GM18517 (cell line): Measurements from ENCODE around the gene IQGAP3.

Experiments
- ATAC-seq: cut with Tn5 transposase; IDR thresholded peaks from one replicate; pipeline ENCODE4 v1.9.1; 2021; ENCODE audit warnings: mild to moderate bottlenecking, moderate library complexity; ENCODE audit not compliant: unreplicated experiment

The IQGAP3 gene

DNA sequence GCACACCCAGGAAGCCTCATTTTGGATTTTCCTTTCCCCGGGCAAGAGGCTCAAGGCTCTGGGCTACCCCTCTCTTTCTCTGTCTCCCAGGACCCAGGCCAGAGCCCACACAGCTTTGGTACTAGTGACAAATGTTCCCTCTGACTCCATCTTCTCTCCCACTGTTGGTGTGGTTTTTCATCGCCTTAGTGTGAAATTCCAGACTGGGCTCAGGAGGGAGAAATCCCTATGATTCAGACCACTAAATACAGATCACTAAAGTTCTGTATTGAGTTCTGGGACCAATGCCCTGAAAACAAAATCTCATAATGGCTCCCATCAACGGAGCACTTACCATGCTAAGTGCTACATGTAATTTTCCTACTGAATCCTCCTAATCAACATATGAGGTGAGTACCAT, 26.1 kb downstream of the IQGAP3 start:
- no peak for ATAC-seq

DNA sequence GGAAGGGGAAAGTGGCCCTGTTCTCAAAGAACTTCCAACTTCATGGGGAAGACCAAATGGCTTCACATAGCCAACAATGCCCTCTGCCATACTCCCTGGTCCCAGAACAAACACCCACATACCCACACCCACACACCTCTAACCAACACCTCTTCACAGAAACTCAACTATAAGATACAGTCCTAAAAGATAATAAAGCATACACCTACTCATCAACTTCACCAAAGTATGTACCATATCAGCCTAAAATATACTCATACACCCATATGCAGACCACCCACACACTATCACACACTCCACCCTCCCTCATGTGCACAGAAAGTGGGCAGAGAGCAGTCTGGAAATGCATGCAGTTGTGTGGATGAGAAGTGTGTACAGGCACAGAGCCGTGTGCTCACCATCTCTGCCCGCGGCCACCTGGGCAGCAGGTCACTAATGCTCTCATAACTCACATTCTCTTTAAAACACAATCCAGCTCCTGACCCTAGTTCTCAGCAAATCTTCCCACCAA, 27.7 kb downstream of the IQGAP3 start:
- no peak for ATAC-seq

DNA sequence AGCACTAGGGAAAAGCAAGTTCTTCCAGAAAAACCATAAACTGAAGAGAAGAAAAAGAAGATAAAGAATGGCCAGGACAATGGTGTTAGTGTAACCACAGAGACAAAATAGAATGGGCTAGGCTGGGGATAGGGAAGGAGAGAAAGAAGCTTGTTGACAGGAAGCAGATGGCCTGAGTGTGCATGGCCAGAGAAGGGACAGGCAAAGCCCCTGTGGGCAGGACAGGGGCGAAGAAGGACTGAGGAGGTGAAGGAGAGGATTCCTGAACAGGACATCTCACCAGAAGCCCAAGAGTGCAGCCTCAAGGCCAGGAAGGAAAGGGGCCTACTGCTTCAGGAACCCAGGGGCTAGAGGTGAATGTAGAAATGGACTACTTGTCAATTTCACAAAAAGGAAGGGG, 29.3 kb downstream of the IQGAP3 start:
- no peak for ATAC-seq

DNA sequence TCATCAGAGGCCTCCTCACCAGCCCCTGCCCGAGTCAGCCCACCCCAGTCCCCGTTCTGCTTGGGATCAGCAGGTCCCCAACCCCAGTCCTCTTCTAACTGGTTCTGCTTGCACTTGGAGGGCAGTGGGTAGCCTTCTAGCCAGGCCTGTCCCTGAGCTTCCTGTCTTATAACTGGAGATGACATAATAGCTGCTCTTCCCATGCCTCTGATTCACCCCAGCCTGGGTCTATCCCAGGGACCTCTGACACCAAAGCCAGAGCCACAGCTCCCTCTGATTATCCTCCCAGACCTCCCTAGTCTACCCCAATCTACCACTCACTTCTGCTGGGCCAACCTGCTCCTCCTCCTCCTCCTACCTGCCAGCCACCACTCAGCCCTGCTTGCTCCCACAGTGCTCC, 31.4 kb downstream of the IQGAP3 start:
- ATAC-seq: no peak

DNA sequence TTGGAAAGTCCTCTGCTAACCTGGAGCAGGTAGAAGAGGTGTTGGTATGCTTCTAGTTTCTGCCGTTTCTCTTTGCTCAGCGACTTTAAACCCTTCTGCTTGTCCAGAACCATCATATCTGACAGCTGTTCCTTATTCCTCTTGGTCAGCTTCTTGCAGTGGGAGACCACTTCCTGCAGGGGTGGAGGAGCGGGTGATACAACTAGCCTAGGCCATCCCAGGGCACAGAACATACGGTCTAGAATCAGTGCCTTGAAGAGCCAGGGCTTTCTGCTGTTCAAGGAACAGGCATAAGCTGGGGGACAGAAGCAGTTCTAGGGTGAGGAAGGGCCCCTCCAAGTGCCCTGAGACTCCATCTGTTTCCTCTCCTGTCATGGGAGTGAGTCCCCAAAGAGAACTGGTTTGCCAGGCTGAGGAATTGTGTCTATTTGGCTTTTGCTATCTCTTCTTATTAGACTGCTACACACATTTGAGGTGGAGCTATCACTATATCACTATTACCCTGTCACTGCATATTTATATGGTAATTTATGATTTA, 32.5 kb downstream of the IQGAP3 start:
- no peak for ATAC-seq

DNA sequence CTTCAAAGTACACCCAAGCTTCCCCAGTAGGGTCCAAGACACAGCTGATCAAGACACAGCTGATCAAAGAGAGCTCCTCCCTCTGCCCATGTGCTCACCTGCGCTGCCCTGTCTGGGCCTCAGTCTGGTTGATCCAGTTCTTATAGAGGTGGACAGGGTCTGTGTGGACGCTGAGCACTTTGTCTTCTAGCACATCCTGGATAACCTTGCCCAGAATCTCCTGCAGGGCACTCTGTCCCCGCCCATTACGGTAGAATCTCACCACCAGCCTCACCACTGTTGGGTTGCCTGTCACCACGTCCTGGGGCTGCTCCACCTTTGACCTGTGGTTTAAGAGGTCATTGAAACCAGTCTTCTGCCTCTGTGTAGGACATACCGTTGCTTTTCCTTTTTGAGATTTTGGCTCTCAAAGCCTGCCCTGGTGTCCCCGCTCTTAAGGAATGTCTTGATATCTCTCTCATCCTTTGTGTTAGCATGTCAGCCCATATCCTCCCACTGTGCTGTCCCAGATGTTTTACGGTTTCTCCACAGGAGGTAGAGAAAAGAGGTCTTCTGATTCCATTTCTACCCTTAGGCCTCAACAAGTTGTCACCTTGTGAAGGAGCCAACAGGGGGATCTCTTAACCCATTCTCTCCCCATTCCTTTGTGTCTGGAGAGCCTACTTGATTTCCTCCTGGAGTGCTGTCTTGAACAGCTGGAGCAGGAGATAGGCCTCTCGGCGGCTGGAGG, 33.5 kb downstream of the IQGAP3 start:
- ATAC-seq: no peak

DNA sequence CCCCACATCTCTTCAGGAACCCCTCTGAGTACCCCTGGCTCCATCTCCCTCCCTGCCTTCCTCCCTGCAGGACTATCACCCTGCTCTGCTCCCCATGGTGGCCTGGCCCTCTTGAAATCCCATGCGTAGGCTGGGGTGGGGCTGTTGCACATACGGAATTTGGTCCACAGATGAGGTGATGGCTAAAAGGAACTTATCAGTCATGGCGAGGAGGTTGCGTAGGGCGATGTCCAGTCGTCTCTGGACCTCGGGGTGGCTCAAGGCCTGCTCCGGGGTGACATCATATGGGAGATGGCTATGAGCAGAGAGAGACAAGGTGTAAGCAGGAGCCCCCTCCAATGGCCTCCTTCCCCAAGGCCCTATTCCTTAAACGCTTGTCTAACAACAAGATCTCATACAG, 35.3 kb downstream of the IQGAP3 start:
- no peak for ATAC-seq

- ATAC-seq: no peak
These were observed 37.8 kb downstream of the IQGAP3 start for GRCh38 chr1:156534424-156535060.

DNA sequence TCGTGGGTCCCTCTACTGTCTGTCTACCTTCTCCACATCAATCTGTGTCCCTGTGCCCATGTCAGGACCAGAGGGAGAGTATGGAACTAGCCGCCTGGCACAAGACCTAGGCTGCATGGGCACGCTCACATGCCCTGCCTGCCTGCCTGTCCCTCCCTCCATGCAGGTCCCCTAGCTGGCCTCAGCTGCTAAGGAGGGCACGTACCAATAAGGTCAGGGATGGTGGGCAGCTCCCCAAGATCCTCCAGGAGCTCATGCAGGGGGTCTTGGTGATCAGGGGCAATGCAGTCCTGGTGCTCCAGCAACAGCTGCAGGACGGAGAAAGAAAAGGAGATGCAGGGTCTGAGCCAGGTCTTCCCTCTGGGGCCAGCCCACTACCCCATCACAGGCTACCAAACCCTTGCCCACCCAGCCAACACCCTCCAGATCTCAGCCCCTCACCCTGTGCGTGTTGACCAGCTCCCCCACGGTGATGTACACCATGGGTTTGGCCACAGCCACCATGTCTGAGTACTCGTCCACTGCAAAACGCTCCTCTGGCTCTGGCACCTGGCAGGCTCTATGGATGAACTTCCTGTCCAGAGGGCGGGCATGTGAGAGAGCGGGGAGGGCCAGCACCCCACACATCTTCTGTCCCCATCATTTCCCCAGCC, 38.7 kb downstream of the IQGAP3 start:
- no peak for ATAC-seq

DNA sequence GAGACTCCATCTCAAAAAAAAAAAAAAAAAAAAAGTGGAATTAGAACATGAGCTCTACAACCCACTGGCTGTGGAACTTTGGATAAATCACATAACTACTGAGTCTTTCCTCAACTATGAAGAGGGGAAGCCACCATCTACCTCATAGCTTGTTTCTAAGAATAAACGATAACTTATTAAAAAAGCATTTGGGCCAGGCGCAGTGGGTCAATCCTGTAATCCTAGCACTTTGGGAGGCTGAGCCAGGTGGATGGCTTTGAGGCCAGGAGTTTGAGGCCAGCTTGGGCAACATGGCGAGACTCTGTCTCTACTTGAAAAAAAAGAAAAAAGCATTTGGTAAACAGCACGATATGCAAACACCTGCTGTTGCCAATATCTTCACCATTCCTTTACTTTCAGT, 40.0 kb downstream of the IQGAP3 start:
- ATAC-seq: no peak

DNA sequence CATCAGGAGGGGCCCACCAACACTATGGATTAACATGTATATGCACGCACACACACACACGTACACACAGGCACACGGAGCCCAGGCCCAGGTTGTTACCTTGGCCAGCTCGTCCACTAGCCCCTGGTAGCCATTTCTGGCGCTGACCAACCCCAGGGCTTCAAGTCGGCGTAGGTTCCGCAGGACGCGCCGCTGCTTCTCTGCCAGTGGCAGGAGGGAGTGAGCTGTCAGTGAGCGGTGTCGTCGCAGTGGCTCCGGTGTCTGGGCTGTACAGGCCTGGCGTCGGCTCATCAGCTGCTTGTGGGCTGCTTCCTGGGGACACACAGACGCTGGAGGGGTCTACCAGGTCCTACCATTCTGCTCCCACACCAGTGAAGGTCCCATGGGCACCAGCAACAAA, 42.4 kb downstream of the IQGAP3 start:
- no peak for ATAC-seq

DNA sequence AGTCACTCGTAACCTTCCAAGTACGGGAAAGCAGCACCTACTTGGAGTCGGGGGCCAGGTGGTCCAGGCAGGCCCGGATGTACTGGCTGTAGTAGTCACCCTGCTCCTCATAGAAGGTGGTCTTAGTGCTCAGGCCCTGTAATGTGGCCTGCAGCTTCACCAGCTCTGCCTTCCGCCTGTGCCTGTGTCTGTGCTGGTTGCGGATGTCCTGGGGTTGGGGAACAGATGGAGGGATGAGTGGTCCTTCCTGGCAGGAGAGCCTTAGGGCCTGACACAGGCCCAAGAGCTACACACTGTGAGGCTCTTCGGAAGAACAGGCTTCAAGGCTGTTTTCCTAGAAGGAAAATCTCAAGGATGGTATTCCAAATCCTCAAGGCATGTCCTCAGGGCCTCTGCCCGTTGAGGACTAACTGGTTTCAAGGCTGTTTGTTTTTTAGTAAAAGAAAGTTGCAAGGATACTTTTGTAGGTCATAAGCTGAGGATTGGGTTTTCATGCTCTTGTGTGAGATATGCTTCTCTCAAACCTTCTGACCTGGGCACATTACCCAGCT, 43.4 kb downstream of the IQGAP3 start:
- ATAC-seq: no peak

DNA sequence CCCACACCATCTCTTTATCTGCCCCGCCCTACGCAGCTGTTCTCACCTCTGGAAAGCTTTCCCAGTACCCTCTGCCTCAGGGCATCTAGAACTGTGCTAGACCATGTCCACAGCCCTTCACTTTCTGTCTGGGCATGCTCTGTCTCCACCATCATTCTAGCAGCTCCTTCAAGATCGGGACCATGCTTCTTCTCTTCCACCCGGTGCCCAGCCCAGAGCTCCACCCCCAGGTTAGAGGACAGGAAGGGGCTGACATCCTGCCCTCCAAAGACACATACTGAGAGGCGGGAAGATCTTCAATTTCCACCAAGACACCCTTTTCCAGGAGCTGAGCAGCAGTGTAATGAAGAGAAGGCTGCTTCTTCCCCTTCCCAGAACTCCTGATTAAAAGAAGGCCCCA, 44.1 kb downstream of the IQGAP3 start:
- no peak for ATAC-seq

DNA sequence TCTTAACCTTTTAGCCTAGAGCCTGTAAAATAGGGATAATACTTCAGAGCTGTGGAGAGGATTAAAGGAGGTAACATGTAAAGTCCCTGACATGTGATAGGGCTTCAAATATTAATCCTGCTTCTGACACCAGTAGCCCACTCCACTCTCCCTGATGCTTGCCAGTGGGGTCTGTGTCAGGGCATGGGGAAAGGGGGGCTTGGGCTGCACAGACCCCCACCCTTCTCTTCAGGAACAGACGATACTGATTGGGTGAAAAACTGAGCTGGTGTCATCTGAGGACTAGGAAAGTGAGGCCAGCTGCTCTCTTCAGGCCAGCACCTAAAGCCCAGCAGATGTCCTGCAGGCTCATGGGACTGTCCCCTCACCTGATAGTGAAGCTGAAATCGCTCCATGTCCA, 44.8 kb downstream of the IQGAP3 start:
- no peak for ATAC-seq

DNA sequence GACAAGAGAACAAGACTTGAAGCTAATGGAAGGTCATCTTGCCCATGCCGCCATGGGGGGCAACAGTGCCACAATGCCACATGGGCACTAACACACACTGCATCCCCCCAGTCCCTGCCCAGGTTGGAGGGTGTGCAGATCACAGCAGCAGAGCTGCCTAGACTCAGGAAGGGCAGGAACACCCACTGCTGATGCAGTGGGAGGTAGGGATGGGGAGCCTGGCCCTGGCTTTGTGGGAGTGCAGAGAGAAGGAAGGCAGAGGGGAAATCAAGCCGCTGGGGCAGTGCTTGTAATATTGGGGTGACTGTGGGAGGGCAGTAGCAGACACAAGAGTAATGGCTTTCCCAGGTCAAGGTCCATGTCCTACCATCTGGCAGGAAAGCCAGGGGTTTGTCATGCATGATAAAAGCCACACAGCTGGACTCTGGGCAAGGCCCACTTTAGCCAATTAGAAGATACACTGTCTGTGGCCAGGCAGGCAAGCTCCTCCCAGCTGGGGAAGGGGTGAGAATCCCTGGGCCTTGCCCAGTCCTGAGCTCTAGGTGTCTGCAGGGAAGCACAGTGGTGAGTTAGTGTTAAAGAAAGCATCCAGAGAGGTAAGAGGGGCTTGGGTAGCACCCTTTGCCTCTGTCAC, 46.4 kb downstream of the IQGAP3 start:
- no peak for ATAC-seq

DNA sequence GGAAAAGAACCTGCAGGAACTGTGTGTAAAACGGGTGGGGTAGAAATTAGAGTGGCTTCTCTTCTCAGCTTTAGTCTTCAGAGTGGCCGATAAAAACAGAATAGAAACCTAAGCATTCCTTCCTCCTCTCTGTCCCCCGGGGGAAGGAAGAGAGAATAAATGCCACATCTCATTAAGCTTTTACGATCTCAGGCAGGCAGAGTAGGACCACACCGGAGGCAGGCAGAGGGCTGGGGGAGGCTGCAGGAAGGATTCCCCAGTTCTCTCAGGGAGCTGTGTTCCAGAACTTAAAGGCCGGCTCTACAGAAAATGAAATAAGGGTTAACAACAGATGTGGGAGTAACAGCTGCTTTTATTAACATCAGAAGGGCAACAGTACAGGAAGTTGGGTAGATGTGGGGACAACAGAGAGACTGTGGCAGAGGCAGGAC, 47.3 kb downstream of the IQGAP3 start:
- no peak for ATAC-seq

- ATAC-seq: no peak
These were observed 47.9 kb downstream of the IQGAP3 start for GRCh38 chr1:156524481-156524869.

GRCh38 chr1:156523801-156524480, 48.4 kb downstream of the IQGAP3 start:
- no peak for ATAC-seq

GRCh38 chr1:156522443-156522970, 49.9 kb downstream of the IQGAP3 start:
- no peak for ATAC-seq

GRCh38 chr1:156517748-156518147, 54.6 kb downstream of the IQGAP3 start:
- ATAC-seq: no peak
